Measurements from ENCODE around the gene OFD1.

The OFD1 gene

GRCh38 chrX:13816176-13816575 is 81.6 kb downstream of the OFD1 start:
- Histone ChIP-seq H3K27ac (ENCODE audit: low read length) (no peak overlapping the region), H3F3A (ENCODE audit: insufficient read depth, low read length) (no peaks in the 10 kb centered on the region)

GRCh38 chrX:13816643-13817627 is 82.4 kb downstream of the OFD1 start, which contains the start of gene GPM6B:
Gene GPM6B, minus strand, starts transcription at chrX:13817093. Its CDS starts 189 bp downstream, at chrX:13816904.
- Histone ChIP-seq H3K9ac (ENCODE audit: low read length) (no peak within 1 kb of the TSS), H3K36me3 (replicated peaks; ENCODE audit: insufficient read depth, low read length) (no peaks in the 10 kb centered on the region), H3K9me3 (replicated peaks; ENCODE audit: insufficient read depth, low read length) (no peaks in the 10 kb centered on the region), H3K4me3 (ENCODE audit: low read length) (no peak within 1 kb of the TSS), H3K9me2 (replicated peaks; ENCODE audit: insufficient read depth, low read length) (no peaks in the 10 kb centered on the region), H3K27me3 (replicated peaks; ENCODE audit: insufficient read depth, low read length) (no peaks in the 10 kb centered on the region), H3K79me2 (ENCODE audit: low read length) (no peaks in the 10 kb centered on the region), H3K4me1 (ENCODE audit: low read length) (no peaks in the 10 kb centered on the region), H4K20me1 (ENCODE audit: insufficient read depth, low read length) (no peaks in the 10 kb centered on the region), H3K27ac (ENCODE audit: low read length) (no peak within 1 kb of the TSS), H3K4me2 (ENCODE audit: low read depth, low read length) (no peak within 1 kb of the TSS), H2AFZ (ENCODE audit: low read length) (no peak within 1 kb of the TSS), H3F3A (ENCODE audit: insufficient read depth, low read length) (no peaks in the 10 kb centered on the region)
- no peak for TF ChIP-seq CTCF (IDR thresholded peaks at IDR 0.05; ENCODE audit: low read length)
- DNase-seq, result no peak

More at GRCh38 chrX:13816176-13816575, 81.6 kb downstream of the OFD1 start:
- Histone ChIP-seq H3K4me1 (ENCODE audit: low read length) (no peaks in the 10 kb centered on the region), H3K79me2 (ENCODE audit: low read length) (no peaks in the 10 kb centered on the region), H3K9me3 (replicated peaks; ENCODE audit: insufficient read depth, low read length) (no peaks in the 10 kb centered on the region), H3K4me2 (ENCODE audit: low read depth, low read length) (no peak overlapping the region), H2AFZ (ENCODE audit: low read length) (no peak overlapping the region), H3K9ac (ENCODE audit: low read length) (no peak overlapping the region), H3K27me3 (replicated peaks; ENCODE audit: insufficient read depth, low read length) (no peaks in the 10 kb centered on the region), H3K36me3 (replicated peaks; ENCODE audit: insufficient read depth, low read length) (no peaks in the 10 kb centered on the region), H4K20me1 (ENCODE audit: insufficient read depth, low read length) (no peaks in the 10 kb centered on the region), H3K4me3 (ENCODE audit: low read length) (no peak overlapping the region), H3K9me2 (replicated peaks; ENCODE audit: insufficient read depth, low read length) (no peaks in the 10 kb centered on the region)
- no peak for TF ChIP-seq EZH2phosphoT487 (IDR thresholded peaks at IDR 0.05; ENCODE audit: low read length)
- TF ChIP-seq CTCF (IDR thresholded peaks at IDR 0.05; ENCODE audit: low read length), result no peak
- no peak for TF ChIP-seq EZH2 (optimal IDR thresholded peaks at IDR 0.05; ENCODE audit: low read depth, low read length)
- DNase-seq, result no peak
